Hepatocyte (in vitro differentiated cells): ENCODE data around the gene GABRP. TPM values are rescaled to one million over a fixed set of nuclear protein-coding genes. Genes with fewer than 3 reads are reported as not detected.

Experiments used
- DNase-seq: peaks from one replicate; pipeline ENCODE4 v3.0.0-alpha.2; 2016; ENCODE audit warnings: low spot score
- H2AFZ ChIP-seq: fragments of 200-600 bp; sonication (generic); 2 replicates; pipeline ENCODE4 v1.6.0; 2016; ENCODE audit warnings: antibody characterized with exemption, mild to moderate bottlenecking
- H3K27ac ChIP-seq: fragments of 200-600 bp; sonication (generic); 2 replicates; pipeline ENCODE4 v1.5.1; 2016; ENCODE audit warnings: mild to moderate bottlenecking
- H3K27me3 ChIP-seq: fragments of 200-600 bp; sonication (generic); 2 replicates; pipeline ENCODE4 v1.6.1; 2016
- H3K36me3 ChIP-seq: fragments of 200-600 bp; sonication (generic); replicated peaks from 2 replicates; pipeline ENCODE4 v1.5.1; 2016; ENCODE audit warnings: low read depth; ENCODE audit not compliant: insufficient read depth
- H3K4me1 ChIP-seq: fragments of 200-600 bp; sonication (generic); 2 replicates; pipeline ENCODE4 v1.5.1; 2016; ENCODE audit warnings: mild to moderate bottlenecking, moderate library complexity; ENCODE audit not compliant: insufficient read depth
- H3K4me2 ChIP-seq: fragments of 200-600 bp; sonication (generic); 2 replicates; pipeline ENCODE4 v1.6.0; 2016
- H3K4me3 ChIP-seq: fragments of 200-600 bp; sonication (generic); 2 replicates; pipeline ENCODE4 v1.5.1; 2016; ENCODE audit warnings: mild to moderate bottlenecking
- H3K79me2 ChIP-seq: fragments of 200-600 bp; sonication (generic); 2 replicates; pipeline ENCODE4 v1.6.0; 2017; ENCODE audit warnings: mild to moderate bottlenecking
- H3K9me2 ChIP-seq: fragments of 200-600 bp; sonication (generic); replicated peaks from 2 replicates; pipeline ENCODE4 v1.6.0; 2017; ENCODE audit warnings: mild to moderate bottlenecking; ENCODE audit not compliant: insufficient read depth
- H3K9me3 ChIP-seq: fragments of 200-600 bp; sonication (generic); 2 replicates; pipeline ENCODE4 v1.5.1; 2016; ENCODE audit warnings: low read depth, mild to moderate bottlenecking
- H4K20me1 ChIP-seq: fragments of 200-600 bp; sonication (generic); 2 replicates; pipeline ENCODE4 v1.6.0; 2016; ENCODE audit warnings: mild to moderate bottlenecking; ENCODE audit not compliant: insufficient read depth, poor library complexity, severe bottlenecking
- EZH2 ChIP-seq: fragments of 200-600 bp; sonication (generic); IDR thresholded peaks from 2 replicates; pipeline ENCODE4 v1.6.1; 2016; ENCODE audit warnings: antibody characterized with exemption, mild to moderate bottlenecking, borderline replicate concordance
- EZH2phosphoT487 ChIP-seq: fragments of 200-600 bp; sonication (generic); IDR thresholded peaks from one replicate; pipeline ENCODE4 v1.6.1; 2018; ENCODE audit warnings: antibody characterized with exemption, mild to moderate bottlenecking, low read depth, moderate library complexity; ENCODE audit not compliant: unreplicated experiment, severe bottlenecking
- WGBS: methylation state at CpG from one replicate; pipeline ENCODE4 v1.1.6; 2016; ENCODE audit warnings: low lambda C conversion rate; ENCODE audit errors: missing lambda C conversion rate; 5-methylcytosine and 5-hydroxymethylcytosine counted together
- polyA plus RNA-seq: library from polyadenylated mRNA; unstranded; fragments of >200 nt; fragmentation: Nextera tagmentation; extraction: Ambion mirVana; gene quantifications from 2 replicates; pipeline ENCODE4 v1.2.1, GENCODE V29; 2016
- total RNA-seq: library from RNA; depleted of rRNA; stranded (reverse); fragments of >200 nt; gene quantifications from 2 replicates; pipeline ENCODE4 v1.2.3, GENCODE V29; 2014
- TF ChIP-seq, protein P1 (sequence below): fragments of 200-600 bp; sonication (generic); IDR thresholded peaks from 2 replicates; pipeline ENCODE4 v1.5.1; 2016; ENCODE audit warnings: antibody characterized with exemption, mild to moderate bottlenecking; ENCODE audit not compliant: poor library complexity

GABRP gene
- total and polyA plus RNA-seq, 2 experiments from 2014 or later = 91.4 to 136 TPM

DNA sequence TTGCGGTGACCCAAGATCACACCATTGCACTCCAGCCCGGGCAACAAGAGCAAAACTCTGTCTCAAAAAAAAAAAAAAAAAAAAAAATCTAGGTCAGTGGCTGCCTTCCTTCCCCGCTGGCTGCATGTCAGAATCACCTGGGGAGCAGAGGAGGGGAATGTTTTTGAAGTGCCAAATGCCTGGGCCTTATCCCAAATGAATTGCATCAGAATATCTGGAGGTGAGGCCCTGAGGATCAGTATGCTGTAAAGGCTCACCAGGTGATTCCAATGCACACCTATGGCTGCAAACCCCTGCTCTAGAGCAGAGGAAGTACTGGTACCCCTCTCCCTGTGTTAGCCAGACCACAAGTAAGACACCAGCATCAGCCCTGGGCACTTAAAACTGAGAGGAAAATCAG is 44.7 kb upstream of the GABRP start:
- WGBS = 86% methylated on average over 3 of the region's 3 CpGs
- Histone ChIP-seq H3K4me3 (no peak overlapping the region), H3K4me2 (no peak overlapping the region), H3K27me3 (no peaks in the 10 kb centered on the region), H3K9me3 (no peaks in the 10 kb centered on the region), H3K36me3 (no peaks in the 10 kb centered on the region), H3K79me2 (no peaks in the 10 kb centered on the region), H4K20me1 (no peaks in the 10 kb centered on the region), H3K4me1 (no peaks in the 10 kb centered on the region), H2AFZ (no peak overlapping the region), H3K9me2 (no peaks in the 10 kb centered on the region), H3K27ac (no peak overlapping the region)
- TF ChIP-seq EZH2phosphoT487 = no peak
- no peak for TF ChIP-seq EZH2
- TF ChIP-seq, protein P1, sequence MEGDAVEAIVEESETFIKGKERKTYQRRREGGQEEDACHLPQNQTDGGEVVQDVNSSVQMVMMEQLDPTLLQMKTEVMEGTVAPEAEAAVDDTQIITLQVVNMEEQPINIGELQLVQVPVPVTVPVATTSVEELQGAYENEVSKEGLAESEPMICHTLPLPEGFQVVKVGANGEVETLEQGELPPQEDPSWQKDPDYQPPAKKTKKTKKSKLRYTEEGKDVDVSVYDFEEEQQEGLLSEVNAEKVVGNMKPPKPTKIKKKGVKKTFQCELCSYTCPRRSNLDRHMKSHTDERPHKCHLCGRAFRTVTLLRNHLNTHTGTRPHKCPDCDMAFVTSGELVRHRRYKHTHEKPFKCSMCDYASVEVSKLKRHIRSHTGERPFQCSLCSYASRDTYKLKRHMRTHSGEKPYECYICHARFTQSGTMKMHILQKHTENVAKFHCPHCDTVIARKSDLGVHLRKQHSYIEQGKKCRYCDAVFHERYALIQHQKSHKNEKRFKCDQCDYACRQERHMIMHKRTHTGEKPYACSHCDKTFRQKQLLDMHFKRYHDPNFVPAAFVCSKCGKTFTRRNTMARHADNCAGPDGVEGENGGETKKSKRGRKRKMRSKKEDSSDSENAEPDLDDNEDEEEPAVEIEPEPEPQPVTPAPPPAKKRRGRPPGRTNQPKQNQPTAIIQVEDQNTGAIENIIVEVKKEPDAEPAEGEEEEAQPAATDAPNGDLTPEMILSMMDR = no peak
- no peak for DNase-seq

DNA sequence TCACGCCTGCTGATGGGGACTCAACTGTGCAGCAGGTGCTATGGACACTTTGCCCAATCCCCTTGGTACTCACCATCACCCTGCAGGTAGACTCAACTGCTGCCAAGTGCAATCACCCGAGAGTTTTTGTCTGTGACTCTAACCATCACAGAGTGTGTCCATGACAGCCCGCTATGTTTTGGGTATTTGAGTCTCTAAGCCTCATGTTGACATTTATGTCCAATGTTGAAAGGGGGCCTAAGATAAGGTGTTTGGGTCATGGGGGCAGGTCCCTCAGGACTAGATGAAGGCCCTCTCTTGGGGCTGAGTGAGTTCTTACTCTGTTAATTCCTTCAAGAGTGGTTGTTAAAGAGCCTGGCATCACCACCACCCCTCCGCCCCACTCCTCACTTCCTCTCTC is 44.1 kb upstream of the GABRP start:
- Histone ChIP-seq H3K27ac (no peak overlapping the region), H3K36me3 (no peaks in the 10 kb centered on the region), H3K79me2 (no peaks in the 10 kb centered on the region), H3K4me3 (no peak overlapping the region), H4K20me1 (no peaks in the 10 kb centered on the region), H3K9me3 (no peaks in the 10 kb centered on the region), H3K9me2 (no peaks in the 10 kb centered on the region), H2AFZ (no peak overlapping the region), H3K4me2 (no peak overlapping the region), H3K27me3 (no peaks in the 10 kb centered on the region), H3K4me1 (no peaks in the 10 kb centered on the region)
- TF ChIP-seq, protein P1 = no peak
- TF ChIP-seq EZH2phosphoT487 (no peak), EZH2 (no peak)
- DNase-seq = no peak
- 93% methylated on average over 4 of the region's 4 CpGs for WGBS

DNA sequence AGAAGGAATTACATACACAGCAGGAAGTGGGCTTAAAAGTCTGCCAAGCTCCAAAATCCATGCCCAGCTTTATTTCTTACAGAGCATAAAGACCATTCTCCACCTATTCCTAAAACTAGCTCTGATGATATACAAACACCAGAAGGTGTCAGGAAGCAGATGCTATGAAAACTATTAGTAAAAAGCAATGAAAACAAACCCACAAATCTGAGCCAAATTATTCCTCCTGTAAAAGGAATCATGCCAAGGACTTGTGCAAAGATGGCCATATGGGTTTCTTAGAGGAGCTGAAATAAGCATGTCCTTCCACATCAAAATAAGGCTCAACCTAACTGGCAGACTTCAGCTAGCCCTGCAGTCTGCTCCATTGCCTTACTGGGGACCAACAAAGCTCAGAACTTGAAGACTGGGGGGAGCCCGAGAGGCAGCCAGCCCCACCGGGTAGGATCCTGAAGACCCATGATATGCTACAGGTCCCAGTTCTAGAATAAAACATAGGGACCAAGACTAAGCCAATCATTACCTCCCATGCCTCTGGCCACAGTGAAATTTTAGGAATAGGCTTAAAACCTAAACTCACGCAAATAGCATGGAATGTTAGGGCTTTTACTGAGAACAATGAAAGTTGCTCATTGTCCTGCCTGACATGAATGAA is 42.8 kb upstream of the GABRP start:
- Histone ChIP-seq H3K4me3 (no peak overlapping the region), H3K4me1 (no peaks in the 10 kb centered on the region), H2AFZ (no peak overlapping the region), H3K27me3 (no peaks in the 10 kb centered on the region), H4K20me1 (no peaks in the 10 kb centered on the region), H3K36me3 (no peaks in the 10 kb centered on the region), H3K4me2 (no peak overlapping the region), H3K79me2 (no peaks in the 10 kb centered on the region), H3K27ac (no peak overlapping the region), H3K9me3 (no peaks in the 10 kb centered on the region), H3K9me2 (no peaks in the 10 kb centered on the region)
- 85% methylated on average over 3 of the region's 3 CpGs for WGBS
- TF ChIP-seq EZH2phosphoT487 = no peak
- TF ChIP-seq, protein P1 = no peak
- TF ChIP-seq EZH2 = no peak
- DNase-seq = no peak

DNA sequence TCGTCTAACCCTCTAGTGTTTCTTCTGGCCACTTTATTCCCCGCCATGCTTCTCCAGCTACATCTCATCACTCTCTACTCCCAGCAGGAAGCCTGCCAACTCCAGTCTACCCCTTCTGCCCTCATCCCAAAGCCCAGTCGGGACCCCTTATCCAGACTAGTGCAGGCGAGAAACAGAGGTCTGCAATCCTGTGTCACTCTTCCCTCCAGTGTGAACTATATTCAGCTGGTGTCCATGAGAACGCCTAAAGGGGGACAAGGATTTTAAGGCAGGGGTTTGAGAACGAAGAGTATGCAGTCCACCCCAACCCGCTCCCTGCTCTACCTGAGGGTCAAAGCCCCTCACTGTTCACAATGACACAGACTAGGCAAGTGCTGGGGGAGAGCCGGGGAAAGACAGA is 41.7 kb upstream of the GABRP start:
- Histone ChIP-seq H3K36me3 (no peaks in the 10 kb centered on the region), H3K4me1 (peaks cover 6% of the 10 kb centered on the region), H3K27ac (no peak overlapping the region), H3K4me2 (no peak overlapping the region), H3K9me3 (no peaks in the 10 kb centered on the region), H3K27me3 (no peaks in the 10 kb centered on the region), H3K9me2 (no peaks in the 10 kb centered on the region), H3K4me3 (no peak overlapping the region), H3K79me2 (no peaks in the 10 kb centered on the region), H4K20me1 (no peaks in the 10 kb centered on the region), H2AFZ (no peak overlapping the region)
- TF ChIP-seq EZH2 (no peak), EZH2phosphoT487 (no peak)
- TF ChIP-seq, protein P1 = no peak
- no peak for DNase-seq
- 84% methylated on average over 8 of the region's 8 CpGs for WGBS
